ENCODE results near the gene PLXNB3.

PLXNB3 gene

GRCh38 chrX:153819384-153820040 lies 55.5 kb downstream of the PLXNB3 start:
- TF ChIP-seq CTCF (IDR thresholded peaks at IDR 0.05; ENCODE audit: low read depth, low read length): no peak

GRCh38 chrX:153820601-153821000 lies 56.6 kb downstream of the PLXNB3 start:
- no peak for TF ChIP-seq CTCF (IDR thresholded peaks at IDR 0.05; ENCODE audit: low read depth, low read length)
- H3K4me3 ChIP-seq (ENCODE audit: low read depth, low read length): no peak overlapping the region

More at GRCh38 chrX:153819384-153820040, 55.5 kb downstream of the PLXNB3 start:
- H3K4me3 ChIP-seq (ENCODE audit: low read depth, low read length): peak overlapping the region; percentile 42

GRCh38 chrX:153821066-153821465 lies 57.0 kb downstream of the PLXNB3 start:
- TF ChIP-seq CTCF (IDR thresholded peaks at IDR 0.05; ENCODE audit: low read depth, low read length): no peak
- H3K4me3 ChIP-seq (ENCODE audit: low read depth, low read length): no peak overlapping the region

GRCh38 chrX:153824348-153824747 lies 60.3 kb downstream of the PLXNB3 start:
- TF ChIP-seq CTCF (IDR thresholded peaks at IDR 0.05; ENCODE audit: low read depth, low read length): no peak

GRCh38 chrX:153825042-153825441 lies 61.0 kb downstream of the PLXNB3 start:
- TF ChIP-seq CTCF (IDR thresholded peaks at IDR 0.05; ENCODE audit: low read depth, low read length): no peak
- no peak overlapping the region for H3K4me3 ChIP-seq (ENCODE audit: low read depth, low read length)

More at GRCh38 chrX:153824348-153824747, 60.3 kb downstream of the PLXNB3 start:
- H3K4me3 ChIP-seq (ENCODE audit: low read depth, low read length): no peak overlapping the region
